T-helper 9 cell (primary cell): Measurements from ENCODE around the gene RNF19B.
A peak's percentile ranks its signal among the peaks of the same experiment; 100 is the strongest.

ENCODE experiments used
- DNase-seq: peaks from one replicate; pipeline ENCODE4 v3.0.0-alpha.2; 2020

The RNF19B gene

DNA sequence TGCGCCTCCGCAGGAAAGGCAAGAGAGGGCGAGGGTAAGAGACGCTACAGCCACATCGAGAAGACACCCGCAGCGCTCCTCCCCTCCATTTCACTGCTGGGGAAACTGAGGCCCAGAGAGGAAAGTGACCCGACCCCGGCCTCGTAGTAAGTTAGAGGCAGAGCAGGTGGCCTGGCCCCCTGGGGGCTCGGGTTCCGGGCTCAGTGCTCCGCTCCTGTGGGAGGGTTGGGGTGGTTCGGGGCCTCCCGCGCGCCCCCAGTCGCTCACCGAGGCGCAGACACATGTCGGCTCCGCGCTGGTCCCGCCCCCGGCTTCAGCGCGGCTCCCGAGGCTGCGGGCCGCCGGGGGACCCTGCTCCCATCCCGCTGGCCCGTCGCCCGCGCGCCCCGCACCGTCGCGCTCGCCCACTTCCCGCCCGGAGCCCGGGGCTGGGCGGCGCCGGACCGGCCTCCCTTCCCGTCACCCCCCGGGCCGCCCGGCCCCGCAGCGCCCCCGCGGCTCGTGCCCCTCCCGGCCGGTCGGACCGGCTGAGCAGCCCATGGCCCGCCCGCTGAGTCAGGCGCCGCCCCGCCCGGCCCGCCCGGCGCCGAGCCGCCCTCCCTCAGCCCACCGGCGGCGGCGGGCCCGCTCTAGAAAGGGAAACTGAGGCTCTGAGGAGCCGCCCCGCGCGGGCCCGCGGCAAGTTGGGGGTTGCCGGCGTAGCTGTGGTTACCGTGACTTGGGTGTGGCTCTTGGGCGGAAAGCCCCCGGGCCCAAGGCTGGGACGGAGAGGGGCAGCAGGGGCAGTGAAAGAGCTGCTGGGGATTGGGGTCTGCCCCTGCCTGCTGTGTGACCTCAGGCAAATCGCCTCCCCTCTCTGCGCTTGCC is 63.4 kb downstream of the RNF19B start, which contains the start of gene TMEM54:
TSS of gene TMEM54 (minus strand) at position 434 of the 867 bp plus-strand sequence. CDS start at position 283, 151 bp downstream.
- no peak for DNase-seq

DNA sequence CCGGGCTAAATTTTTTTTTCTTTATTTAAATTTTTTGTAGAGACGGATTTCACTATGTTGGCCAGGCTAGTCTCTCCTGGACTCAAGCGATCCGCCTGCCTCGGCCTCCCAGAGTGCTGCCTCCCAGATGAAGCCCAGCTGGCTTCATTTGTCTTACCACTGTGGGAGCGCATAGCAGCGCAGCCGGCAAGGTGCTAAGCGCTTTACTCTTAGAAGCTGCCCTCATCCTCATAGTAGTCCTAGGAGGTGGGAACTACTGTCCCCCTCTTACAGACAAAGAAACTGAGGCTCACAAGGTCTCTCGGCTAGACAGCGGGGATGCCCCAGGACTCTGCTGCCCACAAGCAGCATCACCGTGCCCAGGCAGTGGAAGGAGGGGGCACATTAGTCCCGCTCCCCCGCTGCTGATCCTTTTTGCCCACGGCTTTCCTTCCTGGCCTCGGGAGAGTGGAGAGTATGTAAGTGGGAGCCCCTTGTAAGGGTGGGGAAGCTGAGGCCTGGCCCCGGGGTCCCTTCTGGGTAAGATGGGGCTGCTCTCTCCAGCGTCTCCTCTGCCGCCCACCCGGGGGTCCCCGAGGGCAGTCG is 64.1 kb downstream of the RNF19B start:
- DNase-seq = no peak

DNA sequence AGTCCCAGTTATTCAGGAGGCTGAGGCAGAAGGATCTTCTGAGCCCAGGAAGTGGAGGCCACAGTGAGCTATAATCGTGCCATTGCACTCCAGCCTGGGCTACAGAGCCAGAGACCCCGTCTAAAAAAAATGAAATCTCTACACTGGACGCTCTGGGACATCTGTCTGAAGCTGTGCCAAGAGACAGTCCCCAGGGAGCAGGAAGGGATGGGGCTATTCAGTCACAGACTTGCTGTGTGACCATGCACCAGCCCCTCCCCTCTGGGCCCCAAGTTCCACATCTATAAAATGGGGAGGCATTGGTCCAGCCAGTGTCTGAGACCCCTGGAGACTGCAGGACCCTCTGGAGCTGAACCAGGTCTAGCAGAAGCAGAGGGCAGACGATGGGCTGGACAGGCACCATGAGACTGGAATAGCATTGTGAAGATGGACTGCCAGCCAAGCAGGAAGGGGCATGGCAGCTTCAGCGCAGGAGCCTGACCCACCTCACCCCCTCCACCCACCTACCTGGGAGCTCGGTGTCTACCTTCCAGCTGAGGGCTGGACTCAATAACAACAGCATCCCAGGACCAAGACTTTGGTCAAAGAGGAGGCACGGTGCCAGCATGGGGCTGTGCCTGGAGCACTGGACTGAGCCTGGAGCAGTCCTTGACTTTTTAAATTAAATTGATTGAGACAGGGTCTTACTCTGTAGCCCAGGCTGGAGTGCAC is 64.9 kb downstream of the RNF19B start:
- DNase-seq = no peak

DNA sequence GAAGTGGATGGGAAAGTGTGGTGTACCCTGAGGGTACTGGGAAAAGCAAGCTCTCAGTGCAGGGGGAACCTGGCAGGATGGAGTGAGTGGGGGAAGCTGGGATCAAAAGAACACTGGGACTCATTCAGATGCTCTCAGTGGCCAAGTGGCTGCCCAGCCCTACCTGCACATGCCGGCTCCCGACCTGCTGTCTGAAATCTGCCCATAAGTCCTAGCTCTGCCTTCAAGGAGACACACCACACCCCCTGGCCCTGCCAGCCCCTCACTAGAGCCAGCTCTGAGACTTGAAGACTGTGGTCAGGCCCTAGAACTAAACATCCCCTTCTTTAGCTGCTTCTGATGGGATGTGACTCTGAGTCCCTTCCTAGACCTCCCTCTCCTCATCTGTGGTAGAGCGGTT is 65.7 kb downstream of the RNF19B start:
- no peak for DNase-seq

DNA sequence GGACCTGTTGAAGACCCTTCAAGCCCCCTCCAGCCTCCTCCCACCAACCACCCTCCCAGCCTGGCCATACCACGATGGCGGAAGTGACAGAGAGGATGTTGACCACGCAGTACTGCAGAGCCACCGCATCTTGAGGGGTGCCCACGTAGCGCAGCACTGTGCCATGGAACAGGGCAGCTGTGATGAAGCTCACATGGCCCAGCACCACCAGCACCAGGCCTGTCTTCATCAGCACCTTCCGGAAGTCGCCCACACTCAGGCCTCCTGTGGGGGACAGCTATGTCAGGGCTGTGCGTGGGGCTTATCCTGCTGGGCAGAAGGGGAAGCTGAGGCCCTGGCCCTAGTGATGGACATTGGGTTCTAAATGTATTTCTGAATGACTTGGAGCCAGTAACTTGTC is 66.6 kb downstream of the RNF19B start:
- DNase-seq = no peak

DNA sequence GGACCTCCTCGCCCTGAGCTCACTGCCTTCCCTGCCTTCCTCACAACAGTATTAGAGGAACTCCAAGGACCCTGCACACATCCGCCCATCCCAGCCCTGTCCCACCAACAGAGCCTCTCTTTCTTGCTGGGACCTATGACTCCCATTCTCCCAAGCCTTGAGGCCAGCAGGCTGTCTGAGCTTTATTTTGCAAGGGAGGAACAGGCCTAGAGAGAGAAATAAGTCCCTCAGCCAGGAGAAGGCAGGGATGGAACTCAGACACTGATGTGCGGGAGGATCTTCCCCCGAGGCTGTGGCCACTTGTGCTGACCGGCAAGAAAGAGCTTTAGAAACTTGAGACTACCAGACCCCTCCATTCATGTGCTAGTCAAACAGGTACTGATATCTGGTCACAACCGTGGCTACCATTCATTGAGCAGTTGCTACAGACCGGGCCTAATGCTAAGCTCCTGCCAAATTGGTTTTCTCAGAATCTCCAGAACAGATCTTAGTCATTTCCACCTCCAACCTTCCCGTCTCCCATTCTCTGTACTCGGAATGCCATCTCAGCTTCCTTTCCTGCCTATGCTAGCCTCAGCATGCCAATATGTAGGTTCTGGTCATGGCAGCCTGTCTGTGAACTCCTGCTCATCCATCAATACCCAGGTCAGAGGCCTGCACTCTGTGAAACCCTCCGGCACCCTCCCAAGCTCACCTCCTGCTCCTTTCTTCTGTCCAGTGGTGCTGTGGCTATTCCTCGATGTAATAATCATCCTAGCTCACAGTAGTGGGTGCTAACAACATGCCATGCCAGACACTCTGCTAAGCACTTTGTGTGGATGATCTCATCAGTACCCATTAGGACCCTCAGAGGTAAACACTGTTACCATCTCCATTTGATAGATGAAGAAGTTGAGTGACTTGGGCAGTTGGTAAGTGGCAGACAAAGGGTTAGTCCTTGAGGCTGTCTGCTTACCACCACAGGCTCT is 67.2 kb downstream of the RNF19B start:
- DNase-seq = no peak

DNA sequence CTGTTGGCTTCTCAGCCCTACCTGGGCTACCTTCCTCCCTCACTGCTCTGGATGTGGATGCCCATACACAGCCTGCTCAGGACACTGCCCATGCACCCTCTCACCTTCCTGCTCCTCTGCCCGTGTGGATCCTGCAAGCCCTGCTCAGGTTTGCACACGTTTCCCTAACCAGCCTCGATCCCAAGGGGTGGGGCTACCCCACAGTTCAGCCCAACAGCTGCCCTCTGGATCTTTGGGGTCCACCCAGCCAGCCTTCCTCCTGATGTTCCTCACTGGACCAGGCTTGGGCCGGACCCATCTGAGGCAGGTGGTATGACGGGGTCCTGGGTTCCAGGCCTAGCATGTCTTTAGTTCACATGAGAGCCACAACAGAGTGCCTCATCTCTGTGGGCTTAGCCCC is 68.2 kb downstream of the RNF19B start:
- DNase-seq = no peak

DNA sequence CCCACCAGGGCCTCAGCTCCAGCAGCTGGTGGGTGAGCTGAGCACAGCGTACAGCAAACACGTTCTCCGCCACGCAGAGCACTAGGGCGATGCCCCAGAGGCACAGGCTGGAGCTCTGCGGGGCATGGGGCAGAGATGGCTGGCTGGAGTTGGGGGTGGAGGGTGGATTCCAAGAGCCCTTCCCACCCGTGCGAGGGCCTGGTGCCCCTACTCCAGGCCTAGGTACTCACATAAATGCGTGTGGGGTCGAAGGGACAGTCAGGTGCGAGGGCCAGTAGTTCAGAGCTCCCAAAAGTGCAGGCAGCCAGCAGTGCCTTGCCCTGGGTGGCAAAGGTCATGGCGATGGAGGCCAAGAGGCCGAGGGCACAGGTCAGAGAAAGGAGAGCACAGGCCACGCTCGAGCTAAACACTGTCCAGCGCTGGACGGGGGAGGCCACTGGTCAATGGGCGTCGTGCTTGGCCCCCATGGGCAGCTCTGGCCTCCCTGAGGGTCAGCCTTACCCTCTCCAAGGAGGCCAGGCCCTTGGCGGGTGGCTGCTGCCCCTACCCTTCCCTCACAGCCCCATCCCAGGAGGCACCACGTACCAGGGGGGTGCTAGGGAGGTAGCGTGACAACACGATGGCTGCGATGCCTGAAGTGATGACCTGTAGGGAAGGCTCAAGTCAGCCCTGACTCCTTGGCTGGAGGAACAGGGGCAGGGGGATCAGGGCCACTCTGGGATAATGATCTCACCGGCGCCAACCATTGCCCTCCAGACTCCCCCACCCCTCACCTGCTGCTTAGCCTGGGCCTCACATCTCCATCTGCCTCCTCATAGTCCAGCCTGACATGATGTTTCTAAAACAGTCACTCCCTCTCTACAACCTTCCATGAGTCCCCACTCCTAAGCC is 69.0 kb downstream of the RNF19B start:
- no peak for DNase-seq

DNA sequence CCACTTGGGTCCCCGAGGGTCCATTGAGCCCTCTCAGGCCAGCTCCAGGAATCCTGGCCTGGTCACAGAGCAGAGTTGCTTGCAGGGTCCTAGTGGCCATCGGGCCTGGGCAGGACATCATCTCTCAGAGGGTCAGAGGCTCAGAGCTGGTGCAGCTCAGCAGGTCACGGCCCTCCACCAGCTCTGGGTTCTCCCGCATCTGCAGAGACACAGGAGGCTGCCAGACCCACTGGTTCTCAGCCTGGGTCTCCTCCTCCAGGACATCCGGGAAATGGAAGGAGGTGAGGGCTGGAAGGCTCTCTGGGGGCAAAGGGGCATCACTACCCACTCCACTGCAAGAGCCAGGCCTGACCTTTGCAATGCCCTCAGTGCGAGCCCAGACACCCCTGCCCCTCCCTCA is 69.9 kb downstream of the RNF19B start:
- no peak for DNase-seq

DNA sequence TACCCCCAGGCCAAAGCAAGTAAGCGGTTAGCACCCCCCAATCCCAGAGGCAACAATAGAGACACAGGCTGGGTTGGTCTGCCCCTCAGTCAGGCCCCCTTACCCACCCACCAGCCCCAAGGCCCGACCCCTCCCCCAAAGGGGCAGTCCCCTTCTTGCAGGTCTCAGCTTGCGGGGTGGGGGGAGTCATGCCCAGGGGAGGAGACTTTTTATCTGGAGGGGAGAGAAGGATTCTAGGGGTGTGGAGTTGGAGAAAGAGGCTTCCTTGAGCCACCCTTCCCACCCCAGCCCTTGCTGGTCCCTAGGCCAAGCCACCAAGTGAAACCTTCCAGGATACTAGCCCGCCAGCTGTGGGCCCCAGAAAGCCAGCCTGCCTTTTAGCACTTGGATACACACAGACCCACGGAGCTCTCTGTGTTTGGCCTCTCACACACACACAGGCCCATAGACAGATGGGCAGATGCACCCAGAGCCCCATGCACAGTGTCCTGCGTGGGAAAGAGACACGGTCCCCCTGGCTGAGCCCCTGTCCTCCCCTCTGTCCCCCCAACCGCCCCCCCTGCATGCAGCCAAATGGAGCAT is 70.5 kb downstream of the RNF19B start:
- no peak for DNase-seq

DNA sequence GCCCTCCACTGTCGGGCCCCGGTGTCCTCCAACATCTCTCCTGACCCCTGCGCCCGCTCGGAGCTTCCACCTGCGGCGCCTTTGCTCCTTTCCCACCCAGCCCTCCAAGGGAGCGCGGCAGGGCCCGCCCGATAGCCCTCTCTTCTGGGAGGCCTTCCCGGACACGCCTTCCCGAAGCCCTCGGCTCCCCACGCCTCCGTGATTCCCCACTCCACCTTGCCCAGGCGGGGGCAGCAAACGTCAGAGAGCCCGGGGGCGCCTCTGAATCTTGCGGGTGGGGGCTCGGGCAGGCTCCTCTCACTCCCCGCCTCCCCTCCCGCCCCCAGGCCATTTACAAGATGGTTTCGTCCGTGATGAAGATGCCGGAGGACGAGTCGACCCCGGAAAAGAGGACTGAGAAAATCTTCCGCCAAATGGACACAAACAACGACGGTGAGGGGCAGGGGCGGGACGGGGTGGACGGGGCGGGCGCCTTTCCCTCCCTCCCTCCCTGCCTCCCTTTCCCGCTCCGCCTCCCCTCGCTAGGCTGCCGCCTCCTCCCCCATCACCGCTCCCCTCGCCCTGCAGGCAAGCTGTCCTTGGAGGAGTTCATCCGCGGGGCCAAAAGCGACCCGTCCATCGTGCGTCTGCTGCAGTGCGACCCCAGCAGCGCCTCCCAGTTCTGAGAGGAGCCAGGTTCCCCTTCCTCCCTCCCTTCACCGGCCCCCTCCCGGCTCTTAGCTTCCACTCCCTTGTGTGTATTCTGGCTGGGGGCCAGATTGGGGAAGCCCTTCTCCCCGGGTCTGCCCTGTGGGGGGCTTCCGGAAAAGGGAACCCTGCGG is 71.2 kb downstream of the RNF19B start:
- no peak for DNase-seq

DNA sequence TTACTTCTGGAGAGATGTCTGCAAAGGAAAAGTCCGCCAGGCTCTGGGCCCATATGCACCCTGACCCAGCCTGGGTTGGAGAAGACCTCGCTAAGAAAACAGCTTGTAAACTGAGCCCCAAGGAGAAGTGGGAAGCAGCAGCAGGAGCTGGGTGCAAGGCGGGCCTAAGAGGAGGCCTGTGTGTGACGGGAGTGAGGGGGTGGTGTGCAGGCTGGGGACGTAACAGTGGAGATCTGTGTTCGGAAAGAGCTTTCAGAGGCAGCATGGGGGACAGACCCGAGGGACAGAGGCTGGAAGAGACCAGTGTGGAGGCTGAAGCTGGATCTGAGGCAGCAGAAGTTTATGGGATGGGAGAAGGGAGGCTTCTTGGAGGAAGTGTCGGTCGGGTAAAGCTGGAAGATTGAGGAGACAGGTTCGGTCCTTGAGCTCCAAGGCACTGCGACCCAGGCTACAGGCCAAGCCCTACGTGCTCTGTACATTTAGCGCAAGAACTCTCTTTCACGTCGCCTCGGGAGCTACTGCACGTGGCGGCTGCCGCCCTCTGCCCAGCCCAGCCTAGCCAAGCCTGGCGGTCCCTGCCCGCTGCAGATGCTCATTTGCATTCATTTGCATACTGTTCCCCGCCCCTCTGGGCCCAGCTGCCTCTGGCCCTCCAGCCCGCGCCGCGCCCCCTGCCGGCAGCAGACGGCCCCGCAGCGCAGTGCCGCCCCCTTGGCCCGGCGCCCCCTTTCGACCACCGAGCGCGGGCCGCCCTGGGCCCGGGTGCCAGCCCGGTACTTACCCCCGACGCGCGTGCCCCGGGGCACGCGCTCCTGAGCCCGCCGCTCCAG is 72.0 kb downstream of the RNF19B start:
- DNase-seq = peak; percentile 16

DNA sequence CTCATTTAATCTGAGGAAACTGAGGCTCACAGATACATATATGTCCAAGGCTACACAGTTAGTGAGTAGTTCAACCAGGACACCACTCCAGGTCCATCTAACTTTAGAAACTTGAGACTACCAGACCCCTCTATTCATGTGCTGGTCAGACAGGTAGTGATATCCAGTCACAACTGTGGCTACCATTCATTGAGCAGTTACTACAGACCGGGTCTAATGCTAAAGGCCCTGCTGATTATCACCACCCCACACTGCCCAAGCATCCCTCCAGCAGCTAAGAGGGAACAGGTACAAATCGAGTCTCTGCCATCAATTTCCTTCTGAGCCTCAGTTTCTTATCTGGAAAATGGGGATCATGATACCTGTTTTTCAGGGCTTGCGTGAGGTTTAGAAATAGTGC is 73.0 kb downstream of the RNF19B start:
- DNase-seq = no peak

DNA sequence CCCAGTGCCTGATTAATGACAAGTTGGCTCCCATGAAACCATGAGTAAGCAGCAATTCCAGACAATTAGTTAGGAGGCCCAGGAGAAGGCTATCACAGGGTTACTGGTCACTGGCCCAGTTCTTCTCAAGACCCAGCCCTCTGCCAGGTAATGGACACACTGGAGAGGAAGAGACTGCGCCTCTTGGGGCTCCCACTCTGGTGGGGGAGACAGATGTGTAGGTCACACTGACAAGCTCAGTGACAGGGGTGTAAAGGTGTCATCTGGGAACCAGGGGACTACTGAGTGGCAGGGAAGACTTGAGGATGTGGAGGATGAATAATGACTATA is 73.4 kb downstream of the RNF19B start:
- no peak for DNase-seq

DNA sequence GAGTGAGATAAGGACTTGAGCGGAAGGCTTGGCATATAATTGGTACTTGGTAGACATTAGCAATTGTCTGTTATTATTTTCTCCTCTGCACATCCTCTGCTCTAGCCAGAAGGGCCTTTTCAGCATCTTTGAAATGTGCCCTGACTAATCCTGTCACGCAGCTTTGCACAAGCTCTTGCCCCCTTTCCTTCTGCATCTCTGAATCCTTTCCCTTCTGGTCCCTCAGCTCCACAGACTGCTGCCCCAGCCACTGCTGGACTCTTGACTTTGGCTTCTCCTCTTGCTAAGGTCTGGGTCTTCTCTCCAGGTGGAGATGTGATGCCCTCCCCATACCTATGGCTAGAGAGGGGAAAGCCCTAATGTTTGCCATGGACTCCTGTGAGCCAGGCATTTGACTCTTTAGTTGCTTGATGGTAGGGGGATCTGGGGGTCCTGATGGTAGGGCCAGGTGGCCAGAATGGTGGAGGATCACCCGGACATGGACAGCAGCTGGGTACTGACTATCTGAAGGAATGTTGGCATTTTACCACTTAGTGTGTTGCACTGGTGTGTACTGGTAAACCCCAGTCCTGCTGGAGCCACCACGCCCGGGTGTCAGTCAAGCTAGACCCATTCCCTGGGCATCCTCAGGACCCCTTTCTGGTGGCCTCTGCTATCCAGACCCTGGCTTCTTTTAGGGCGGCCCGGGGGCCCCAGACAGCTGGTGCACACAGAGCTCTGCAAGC is 73.9 kb downstream of the RNF19B start:
- DNase-seq = no peak

DNA sequence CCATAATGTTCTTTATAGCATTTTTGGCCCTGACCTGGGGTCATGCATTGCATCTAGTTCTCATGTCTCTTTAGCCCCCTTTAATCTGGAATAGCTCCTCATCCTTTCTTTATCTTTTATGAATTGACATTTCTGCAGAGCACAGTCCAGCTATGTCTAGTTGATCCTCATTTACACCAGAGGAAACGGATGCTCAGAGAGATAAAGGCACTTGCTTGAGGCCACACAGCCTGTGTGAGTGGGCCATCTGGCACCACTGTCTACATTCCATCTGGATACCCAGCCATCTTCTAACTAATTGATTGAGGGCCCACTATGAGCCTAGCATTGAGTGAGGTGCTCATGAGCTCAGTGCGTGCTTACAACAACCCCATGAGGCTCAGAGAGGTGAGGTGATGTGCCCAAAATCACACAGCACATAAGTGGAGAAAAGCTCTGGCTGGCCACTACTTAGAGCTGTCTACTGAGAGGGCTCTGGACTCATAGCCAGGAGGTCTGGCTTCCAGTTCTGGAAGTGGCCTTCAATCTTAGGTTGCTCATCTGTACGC is 74.8 kb downstream of the RNF19B start:
- no peak for DNase-seq

DNA sequence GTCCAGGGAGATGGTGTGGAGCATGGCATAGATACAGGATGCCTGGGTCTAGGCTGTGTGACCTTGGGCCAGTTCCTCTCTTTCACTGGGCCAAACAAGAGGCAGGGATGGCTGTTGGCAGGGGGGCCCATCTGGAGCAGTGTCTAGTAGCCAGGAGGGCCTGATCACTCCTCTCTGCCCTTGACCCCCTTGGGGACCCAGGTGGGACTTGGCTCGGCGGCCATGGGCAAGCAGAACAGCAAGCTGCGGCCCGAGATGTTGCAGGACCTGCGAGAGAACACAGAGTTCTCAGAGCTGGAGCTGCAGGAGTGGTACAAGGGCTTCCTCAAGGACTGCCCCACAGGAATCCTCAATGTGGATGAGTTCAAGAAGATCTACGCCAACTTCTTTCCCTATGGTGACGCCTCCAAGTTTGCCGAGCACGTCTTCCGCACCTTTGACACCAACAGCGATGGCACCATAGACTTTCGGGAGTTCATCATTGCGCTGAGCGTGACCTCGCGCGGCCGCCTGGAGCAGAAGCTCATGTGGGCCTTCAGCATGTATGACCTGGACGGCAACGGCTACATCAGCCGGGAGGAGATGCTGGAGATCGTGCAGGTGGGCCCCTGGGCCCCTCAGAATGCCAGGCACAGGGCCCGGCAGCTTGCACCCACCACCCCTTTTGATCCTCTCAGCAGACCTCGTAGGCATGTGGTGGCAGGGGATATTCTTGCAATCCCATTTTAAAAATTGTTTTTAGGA is 75.8 kb downstream of the RNF19B start:
- DNase-seq = no peak

DNA sequence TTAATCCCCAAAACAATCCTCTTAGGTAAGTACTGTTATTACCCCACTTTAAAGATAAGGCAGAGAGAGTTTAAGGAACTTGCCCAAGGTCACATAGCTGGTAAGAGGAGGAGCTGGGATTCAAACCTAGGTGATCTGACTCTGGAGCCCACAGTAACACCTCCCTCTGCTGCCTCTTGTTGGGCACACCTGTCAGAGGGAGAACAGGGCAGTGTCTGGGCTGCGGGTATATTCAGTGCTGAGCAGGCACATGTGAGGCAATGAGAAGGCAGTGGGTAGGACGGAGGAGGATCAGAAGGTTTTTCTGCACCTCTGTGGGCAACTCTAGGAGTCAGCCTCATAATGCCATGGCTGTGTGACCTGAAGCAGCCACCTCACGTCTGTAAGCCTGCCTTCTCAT is 76.5 kb downstream of the RNF19B start:
- no peak for DNase-seq
